ENCODE measurements around the gene NOP53. TPM values are rescaled to one million over a fixed set of nuclear protein-coding genes. Genes with fewer than 3 reads are reported as not detected.
"Not testable (repeated sequence)": the region's sequence is repeated elsewhere in the genome, so short reads cannot be mapped to it uniquely, and the experiment has no call there.

NOP53 gene
- total and polyA plus RNA-seq, 8 donors = 297 to 576 (median 392) TPM

GRCh38 chr19:47740866-47741519 is 4.4 kb upstream of the NOP53 start:
- Histone ChIP-seq H3K4me3 (no peak overlapping the region), H3K27me3 (no peaks in the 10 kb centered on the region), H3K9me3 (no peaks in the 10 kb centered on the region), H3K27ac (no peak overlapping the region), H3K36me3 (peaks cover 0 to 7% (median 3%) of the 10 kb centered on the region in 3 donors), H3K4me1 (peaks cover 8 to 13% (median 12%) of the 10 kb centered on the region in 3 donors)
- no peak for TF ChIP-seq CTCF (IDR thresholded peaks at IDR 0.05)
- intact Hi-C loops (cut with DNase I) = no loop called here
- ATAC-seq = no peak
- DNase-seq = peak in 4 of 6 donors; percentile 32 to 77 (median 62)
- no peak for FAIRE-seq
- 93% methylated on average over 48 of the region's 48 CpGs for WGBS, 2 donors

DNA sequence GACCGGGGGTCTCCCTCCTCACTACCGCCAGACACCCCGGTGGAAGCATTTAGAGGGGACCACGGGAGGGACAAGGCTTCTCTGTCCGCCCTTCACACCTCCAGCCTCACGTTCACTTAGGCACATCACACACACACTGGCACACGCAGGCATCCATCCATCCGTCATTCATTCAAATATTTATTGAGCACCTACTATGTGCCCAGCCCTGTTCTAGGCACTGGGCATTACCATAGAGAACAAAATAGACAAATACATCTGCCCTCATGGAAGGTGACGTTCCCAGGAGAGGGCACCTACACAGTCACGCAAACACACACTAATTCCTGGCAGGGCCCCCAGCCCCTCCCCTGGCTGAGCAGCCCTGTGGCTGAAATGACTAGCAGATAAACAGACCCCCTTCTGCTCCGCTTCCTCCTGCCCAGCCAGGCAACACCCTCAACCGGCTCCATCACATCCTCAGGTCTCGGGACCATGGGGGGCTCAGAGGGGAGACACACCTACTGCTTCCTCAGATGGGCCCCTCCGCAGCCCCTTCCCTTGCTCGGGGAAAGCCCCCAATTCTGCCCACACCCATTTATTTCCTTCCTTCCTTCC is 3.7 kb upstream of the NOP53 start:
- Histone ChIP-seq H3K4me1 (peaks cover 10 to 20% (median 18%) of the 10 kb centered on the region in 3 donors), H3K4me3 (no peak overlapping the region), H3K36me3 (peaks cover 0 to 4% (median 3%) of the 10 kb centered on the region in 3 donors), H3K27me3 (no peaks in the 10 kb centered on the region), H3K27ac (peak overlapping the region in 2 of 4 donors; percentile 87 to 98), H3K9me3 (no peaks in the 10 kb centered on the region)
- WGBS, 2 donors = 87 to 90% methylated on average over 12 to 15 of the region's 15 CpGs
- no peak for ATAC-seq
- TF ChIP-seq CTCF (IDR thresholded peaks at IDR 0.05) = no peak
- peak in 4 of 6 donors; percentile 30 to 66 (median 59) for DNase-seq
- intact Hi-C loops (cut with DNase I) = no loop called here
- no peak for FAIRE-seq

DNA sequence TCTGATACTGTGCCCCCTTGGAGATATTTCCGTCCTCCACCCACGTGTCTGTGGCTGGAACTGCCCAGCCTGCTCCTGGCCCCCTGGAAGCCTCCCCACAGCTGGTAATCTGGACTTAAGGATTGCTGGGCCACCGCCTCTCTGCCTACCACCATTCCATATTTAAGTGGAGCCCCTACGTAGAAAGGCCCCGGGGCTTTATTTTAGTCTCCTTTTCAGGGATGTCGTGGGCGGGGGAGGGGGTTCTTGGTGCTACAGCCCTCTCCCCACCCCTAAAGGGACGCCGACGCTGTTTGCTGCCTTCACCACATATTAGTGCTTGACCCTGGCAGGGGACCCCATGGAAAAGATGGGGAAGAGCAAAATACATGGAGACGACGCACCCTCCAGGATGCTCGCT is 2.7 kb upstream of the NOP53 start:
- no peak for FAIRE-seq
- DNase-seq = no peak
- Histone ChIP-seq H3K27me3 (no peaks in the 10 kb centered on the region), H3K9me3 (no peaks in the 10 kb centered on the region), H3K4me1 (peaks cover 12 to 24% (median 24%) of the 10 kb centered on the region in 3 donors), H3K36me3 (peaks cover 0 to 11% (median 3%) of the 10 kb centered on the region in 3 donors), H3K4me3 (peak overlapping the region in 2 of 4 donors; percentile 15 to 43), H3K27ac (peak overlapping the region; percentile 87 to 98 (median 96))
- intact Hi-C loops (cut with DNase I) = no loop called here
- no peak for TF ChIP-seq CTCF (IDR thresholded peaks at IDR 0.05)
- WGBS, 2 donors = 52 to 60% methylated on average over 13 of the region's 13 CpGs
- ATAC-seq = no peak

DNA sequence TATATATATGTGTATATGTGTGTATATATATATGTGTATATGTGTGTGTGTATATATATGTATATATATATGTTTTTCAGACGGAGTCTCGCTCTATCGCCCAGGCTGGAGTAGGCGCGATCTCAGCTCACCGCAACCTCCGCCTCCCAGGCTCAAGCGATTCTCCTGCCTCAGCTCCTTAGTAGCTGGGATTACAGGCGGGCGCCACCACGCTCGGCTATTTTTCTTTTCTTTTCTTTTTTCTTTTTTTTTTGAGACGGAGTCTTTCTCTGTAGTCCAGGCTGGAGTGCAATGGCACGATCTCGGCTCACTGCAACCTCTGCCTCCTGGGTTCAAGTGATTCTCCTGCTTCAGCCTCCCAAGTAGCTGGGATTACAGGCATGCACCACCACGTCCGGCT is 783 bp downstream of the NOP53 start:
- peak overlapping the region in 1 of 4 donors; percentile 96 for H3K27ac ChIP-seq
- peak; percentile 51 for FAIRE-seq
- H3K36me3 ChIP-seq = peaks cover 2 to 40% (median 17%) of the 10 kb centered on the region in 3 donors
- H3K9me3 ChIP-seq; ATAC-seq; DNase-seq; intact Hi-C loops (cut with DNase I); H3K27me3 ChIP-seq: not testable (repeated sequence)
- 50% methylated on average over 17 of the region's 17 CpGs for WGBS, 2 donors
- H3K4me3 ChIP-seq = peak overlapping the region; percentile 61 to 78 (median 72)
- H3K4me1 ChIP-seq = peaks cover 12 to 24% (median 24%) of the 10 kb centered on the region in 3 donors

DNA sequence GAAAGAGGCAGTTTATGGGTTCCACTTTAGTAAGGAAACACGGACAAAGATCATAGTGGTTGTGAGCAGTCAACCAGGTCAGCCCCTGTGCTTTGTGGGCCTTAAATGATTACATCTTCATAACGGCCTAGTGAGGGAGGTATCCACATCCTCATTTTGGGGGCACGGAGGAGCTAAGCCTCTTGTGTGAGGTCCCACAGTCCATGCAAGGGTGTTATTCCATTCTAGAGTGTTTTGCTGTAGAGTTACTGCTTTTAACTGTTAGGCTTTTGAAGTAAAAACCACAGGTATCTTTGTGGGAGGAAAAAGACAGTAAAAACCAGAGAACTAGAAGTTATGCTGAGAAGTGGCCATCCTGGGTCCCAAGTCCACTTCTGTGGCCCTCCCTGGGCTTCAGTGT is 4.0 kb downstream of the NOP53 start:
- peaks cover 5 to 18% (median 14%) of the 10 kb centered on the region in 3 donors for H3K4me1 ChIP-seq
- intact Hi-C loops (cut with DNase I) = no loop called here
- FAIRE-seq = no peak
- H3K9me3 ChIP-seq = no peaks in the 10 kb centered on the region
- H3K4me3 ChIP-seq = no peak overlapping the region
- 80 to 89% methylated on average over 3 of the region's 3 CpGs for WGBS, 2 donors
- H3K36me3 ChIP-seq = peaks cover 11 to 71% (median 36%) of the 10 kb centered on the region in 3 donors
- H3K27ac ChIP-seq = no peak overlapping the region
- no peak for DNase-seq
- no peaks in the 10 kb centered on the region for H3K27me3 ChIP-seq
- TF ChIP-seq CTCF (IDR thresholded peaks at IDR 0.05) = no peak
- ATAC-seq = no peak

All from pancreas (tissue), 10 donors.